PFSK-1 (cell line): ENCODE measurements around the gene TTC3.

ENCODE experiments used
- POLR2AphosphoS5 ChIP-seq: IDR thresholded peaks from 2 replicates; pipeline ENCODE4 v1.6.1; 2012; ENCODE audit warnings: low read depth, mild to moderate bottlenecking, control low read depth, low read length, moderate library complexity
- REST ChIP-seq, 2 experiments: IDR thresholded peaks; 2 replicates each; pipeline versions ENCODE4 v1.6.1 to v1.8.0; 2011 to 2012; ENCODE audit warnings: low read depth in 2 of 2, low read length in 2 of 2, control low read depth in 1 of 2, inconsistent platforms in 1 of 2, mild to moderate bottlenecking in 1 of 2, moderate library complexity in 1 of 2; ENCODE audit not compliant: insufficient read depth in 1 of 2
- SIN3A ChIP-seq: IDR thresholded peaks from 2 replicates; pipeline ENCODE4 v1.6.1; 2012; ENCODE audit warnings: mild to moderate bottlenecking, low read length, moderate library complexity, borderline replicate concordance; ENCODE audit not compliant: insufficient read depth

- TF ChIP-seq REST (IDR thresholded peaks at IDR 0.05; ENCODE audit: insufficient read depth in 1 of 2, low read depth in 2 of 2, low read length in 2 of 2) = no peak
- no peak for TF ChIP-seq SIN3A
- no peak for TF ChIP-seq POLR2AphosphoS5
Observed at GRCh38 chr21:37041706-37042271, 31.3 kb upstream of the TTC3 start.
